NOMO-1 treated with DMSO at 0.1 percent for 48 hours (cell line): ENCODE results near the gene NFATC4.

Experiments used
- DNase-seq: peaks from one replicate; lab custom pipeline; 2025; ENCODE audit not compliant: unreplicated experiment; lab: John Stamatoyannopoulos, UW

The NFATC4 gene

GRCh38 chr14:24407608-24408325, 39.8 kb downstream of the NFATC4 start:
- DNase-seq, result no peak

GRCh38 chr14:24408764-24409163, 40.8 kb downstream of the NFATC4 start:
- DNase-seq, result no peak

- no peak for DNase-seq
Measured at GRCh38 chr14:24409192-24409591, 41.2 kb downstream of the NFATC4 start.

GRCh38 chr14:24409956-24410355, 42.0 kb downstream of the NFATC4 start:
- DNase-seq, result no peak

GRCh38 chr14:24411443-24412389, 43.7 kb downstream of the NFATC4 start:
- DNase-seq, result peak; percentile 42

- DNase-seq, result no peak
Measured at GRCh38 chr14:24414077-24414476, 46.1 kb downstream of the NFATC4 start.

GRCh38 chr14:24414732-24415420, 46.9 kb downstream of the NFATC4 start:
- DNase-seq, result no peak

GRCh38 chr14:24415421-24416253, 47.7 kb downstream of the NFATC4 start:
- no peak for DNase-seq

GRCh38 chr14:24416254-24416931, 48.4 kb downstream of the NFATC4 start:
- DNase-seq, result no peak

GRCh38 chr14:24416932-24417619, 49.1 kb downstream of the NFATC4 start:
- DNase-seq, result no peak

- DNase-seq, result no peak
Measured at GRCh38 chr14:24417832-24418491, 50.0 kb downstream of the NFATC4 start.

- no peak for DNase-seq
Measured at GRCh38 chr14:24418492-24418873, 50.5 kb downstream of the NFATC4 start.

GRCh38 chr14:24422261-24422660, 54.3 kb downstream of the NFATC4 start:
- no peak for DNase-seq

- DNase-seq, result no peak
Measured at GRCh38 chr14:24422694-24423601, 55.0 kb downstream of the NFATC4 start.

- no peak for DNase-seq
Measured at GRCh38 chr14:24425704-24426103, 57.7 kb downstream of the NFATC4 start.

- no peak for DNase-seq
Measured at GRCh38 chr14:24426150-24426911, 58.3 kb downstream of the NFATC4 start.

- DNase-seq, result no peak
Measured at GRCh38 chr14:24426912-24427536, 59.0 kb downstream of the NFATC4 start.
